HCT116 (cell line): ENCODE measurements around the gene PAX8. TPM values are rescaled to one million over a fixed set of nuclear protein-coding genes. Genes with fewer than 3 reads are reported as not detected.

ENCODE experiments used
- ATAC-seq: fragments of 200-7000 bp; cut with Tn5 transposase; 2 replicates; pipeline ENCODE4 v1.9.1; 2020; ENCODE audit warnings: mild to moderate bottlenecking, moderate library complexity
- BruUV-seq: library from RNA; stranded (reverse); fragments of 400-500 nt; replicated peaks from 2 replicates; lab custom pipeline; 2021; lab: Mats Ljungman, UMichigan
- CTCF ChIA-PET: fragments of 300-600 bp; sonication (Branson Sonifier 250); formaldehyde crosslinking; loops from one replicate; lab custom pipeline; 2021; ENCODE audit warnings: antibody characterized with exemption; lab: Charles Lee
- POLR2A ChIA-PET: fragments of 300-600, 350-600 bp; sonication (Branson Sonifier 250); formaldehyde crosslinking; loops from one replicate; lab custom pipeline; 2021; ENCODE audit warnings: antibody characterized with exemption; lab: Charles Lee
- RAD21 ChIA-PET, 2 experiments: fragments of 300-600 bp; sonication (Branson Sonifier 250); formaldehyde crosslinking; loops; one replicate each; lab custom pipeline; 2023; ENCODE audit warnings: low total read pairs in 2 of 2; ENCODE audit not compliant: uncharacterized antibody in 2 of 2, unreplicated experiment in 2 of 2, low non-redundant PET in 1 of 2; lab: Charles Lee
- DNase-seq: peaks from one replicate; pipeline ENCODE4 v3.0.0-alpha.2; 2010; ENCODE audit warnings: low read depth, low spot score
- H2AFZ ChIP-seq: fragments of 200-600 bp; shearing (Covaris generic), sonication (generic); 2 replicates; pipeline ENCODE4 v1.6.1; 2017; ENCODE audit warnings: low read depth, mixed run types, mixed read lengths, antibody characterized with exemption, low read length; ENCODE audit not compliant: poor library complexity, severe bottlenecking
- H3K27ac ChIP-seq: 2 replicates; pipeline ENCODE4 v1.5.1; 2012; ENCODE audit warnings: low read depth, low read length
- H3K27me3 ChIP-seq: fragments of 200-600 bp; sonication (generic); 2 replicates; pipeline ENCODE4 v1.6.1; 2016; ENCODE audit warnings: mixed run types, low read length, mixed read lengths; ENCODE audit not compliant: insufficient read depth
- H3K36me3 ChIP-seq, 2 experiments: fragments of 200-500 bp in 1 of 2; fragments of 200-600 bp in 1 of 2; sonication (Bioruptor generic) in 1 of 2; sonication (generic) in 1 of 2; 2 replicates each; pipeline versions ENCODE4 v1.5.1 to v1.6.1; 2014 to 2016; ENCODE audit warnings: low read length in 2 of 2, inconsistent platforms in 1 of 2, mixed read lengths in 1 of 2, mixed run types in 1 of 2; ENCODE audit not compliant: insufficient read depth in 2 of 2, control insufficient read depth in 1 of 2
- H3K4me1 ChIP-seq, 2 experiments: fragments of 200-600 bp in 1 of 2; sonication (generic) in 1 of 2; 2 replicates each; pipeline versions ENCODE4 v1.5.1 to v1.6.1; 2012 to 2017; ENCODE audit warnings: low read length in 2 of 2, inconsistent platforms in 1 of 2, mild to moderate bottlenecking in 1 of 2, mixed read lengths in 1 of 2, mixed run types in 1 of 2, moderate library complexity in 1 of 2; ENCODE audit not compliant: insufficient read depth in 2 of 2, control insufficient read depth in 1 of 2
- H3K4me2 ChIP-seq: fragments of 200-600 bp; sonication (generic); 2 replicates; pipeline ENCODE4 v1.6.1; 2017; ENCODE audit warnings: mixed run types, low read length, mixed read lengths
- H3K4me3 ChIP-seq, 2 experiments: fragments of 200-600 bp in 1 of 2; sonication (generic) in 1 of 2; replicated peaks in 1 of 2; 2 replicates each; pipeline ENCODE4 v1.5.1; 2011 to 2016; ENCODE audit warnings: low read length in 2 of 2, control low read depth in 1 of 2, low read depth in 1 of 2, mild to moderate bottlenecking in 1 of 2, mixed read lengths in 1 of 2, mixed run types in 1 of 2
- H3K79me2 ChIP-seq: fragments of 200-600 bp; sonication (generic); 2 replicates; pipeline ENCODE4 v1.6.1; 2017; ENCODE audit warnings: mild to moderate bottlenecking, mixed run types, low read length, moderate library complexity, mixed read lengths; ENCODE audit not compliant: insufficient read depth
- H3K9ac ChIP-seq: fragments of 200-600 bp; sonication (generic); 2 replicates; pipeline ENCODE4 v1.6.1; 2016; ENCODE audit warnings: low read length, mixed read lengths
- H3K9me2 ChIP-seq: fragments of 200-600 bp; sonication (generic), shearing (Covaris generic); 2 replicates; pipeline ENCODE4 v1.6.1; 2017; ENCODE audit warnings: mixed run types, mild to moderate bottlenecking, moderate library complexity; ENCODE audit not compliant: insufficient read depth
- H3K9me3 ChIP-seq, 2 experiments: fragments of 200-500 bp in 1 of 2; fragments of 200-600 bp in 1 of 2; sonication (Bioruptor generic) in 1 of 2; sonication (generic) in 1 of 2; 2 replicates each; pipeline ENCODE4 v1.6.1; 2014 to 2017; ENCODE audit warnings: low read length in 2 of 2, mixed read lengths in 2 of 2, inconsistent platforms in 1 of 2, low read depth in 1 of 2, mild to moderate bottlenecking in 1 of 2, mixed run types in 1 of 2, moderate library complexity in 1 of 2; ENCODE audit not compliant: control insufficient read depth in 1 of 2, insufficient read depth in 1 of 2
- H4K20me1 ChIP-seq: fragments of 200-600 bp; sonication (generic), shearing (Covaris generic); 2 replicates; pipeline ENCODE4 v1.6.1; 2017; ENCODE audit warnings: mixed run types, mild to moderate bottlenecking, moderate library complexity; ENCODE audit not compliant: insufficient read depth
- CBX3 ChIP-seq: IDR thresholded peaks from 2 replicates; pipeline ENCODE4 v1.6.1; 2012; ENCODE audit warnings: low read depth
- CEBPB ChIP-seq: IDR thresholded peaks from 2 replicates; pipeline ENCODE4 v1.6.1; 2012; ENCODE audit warnings: low read depth
- EGR1 ChIP-seq: IDR thresholded peaks from 2 replicates; pipeline ENCODE4 v1.6.1; 2012; ENCODE audit warnings: low read depth
- EZH2 ChIP-seq: fragments of 200-600 bp; sonication (generic); IDR thresholded peaks from 2 replicates; pipeline ENCODE4 v1.6.1; 2017; ENCODE audit warnings: antibody characterized with exemption, mixed run types
- FOSL1 ChIP-seq: IDR thresholded peaks from 2 replicates; pipeline ENCODE4 v1.6.1; 2012; ENCODE audit warnings: low read depth
- MAX ChIP-seq: IDR thresholded peaks from 2 replicates; pipeline ENCODE4 v1.6.1; 2012
- ZBTB33 ChIP-seq: IDR thresholded peaks from 2 replicates; pipeline ENCODE4 v1.6.1; 2011; ENCODE audit warnings: mild to moderate bottlenecking, low read length, moderate library complexity; ENCODE audit not compliant: insufficient replicate concordance; ENCODE audit errors: extremely low read depth
- intact Hi-C: fragments of 100-400 bp; cut with micrococcal nuclease; formaldehyde crosslinking; loops from 2 replicates; pipeline ENCODE4 v1.10.0; 2022
- total RNA-seq: library from RNA; stranded (reverse); gene quantifications from one replicate; pipeline ENCODE4 v1.2.1, GENCODE V29; 2021; ENCODE audit not compliant: unreplicated experiment
- TF ChIP-seq, protein P1 (sequence below): IDR thresholded peaks from 2 replicates; pipeline ENCODE4 v1.6.1; 2012; ENCODE audit warnings: low read depth

Gene PAX8
- total RNA-seq, 1 experiment from 2014 or later: 4.4 TPM

GRCh38 chr2:113227698-113228097, 51.0 kb downstream of the PAX8 start:
- CTCF ChIA-PET: no interaction called here
- Histone ChIP-seq H3K27ac (no peak overlapping the region), H3K9me2 (peaks cover 4% of the 10 kb centered on the region; the same call in 1 of the 2 replicates), H3K27me3 (no peaks in the 10 kb centered on the region), H3K4me3 (no peak overlapping the region), H2AFZ (no peak overlapping the region), H3K36me3 (no peaks in the 10 kb centered on the region), H3K4me2 (no peak overlapping the region), H3K4me1 (no peaks in the 10 kb centered on the region; a peak in 1 of 4 replicates), H4K20me1 (no peaks in the 10 kb centered on the region), H3K79me2 (no peaks in the 10 kb centered on the region), H3K9me3 (no peaks in the 10 kb centered on the region), H3K9ac (no peak overlapping the region)
- RAD21 ChIA-PET: no interaction called here
- DNase-seq (no peak), ATAC-seq (no peak)
- intact Hi-C loops: no loop called here
- POLR2A ChIA-PET: no interaction called here
- no TSS peak for BruUV-seq
- TF ChIP-seq MAX (no peak), CBX3 (no peak), EZH2 (no peak), EGR1 (no peak), FOSL1 (no peak), CEBPB (no peak), ZBTB33 (no peak)
- TF ChIP-seq, protein P1, sequence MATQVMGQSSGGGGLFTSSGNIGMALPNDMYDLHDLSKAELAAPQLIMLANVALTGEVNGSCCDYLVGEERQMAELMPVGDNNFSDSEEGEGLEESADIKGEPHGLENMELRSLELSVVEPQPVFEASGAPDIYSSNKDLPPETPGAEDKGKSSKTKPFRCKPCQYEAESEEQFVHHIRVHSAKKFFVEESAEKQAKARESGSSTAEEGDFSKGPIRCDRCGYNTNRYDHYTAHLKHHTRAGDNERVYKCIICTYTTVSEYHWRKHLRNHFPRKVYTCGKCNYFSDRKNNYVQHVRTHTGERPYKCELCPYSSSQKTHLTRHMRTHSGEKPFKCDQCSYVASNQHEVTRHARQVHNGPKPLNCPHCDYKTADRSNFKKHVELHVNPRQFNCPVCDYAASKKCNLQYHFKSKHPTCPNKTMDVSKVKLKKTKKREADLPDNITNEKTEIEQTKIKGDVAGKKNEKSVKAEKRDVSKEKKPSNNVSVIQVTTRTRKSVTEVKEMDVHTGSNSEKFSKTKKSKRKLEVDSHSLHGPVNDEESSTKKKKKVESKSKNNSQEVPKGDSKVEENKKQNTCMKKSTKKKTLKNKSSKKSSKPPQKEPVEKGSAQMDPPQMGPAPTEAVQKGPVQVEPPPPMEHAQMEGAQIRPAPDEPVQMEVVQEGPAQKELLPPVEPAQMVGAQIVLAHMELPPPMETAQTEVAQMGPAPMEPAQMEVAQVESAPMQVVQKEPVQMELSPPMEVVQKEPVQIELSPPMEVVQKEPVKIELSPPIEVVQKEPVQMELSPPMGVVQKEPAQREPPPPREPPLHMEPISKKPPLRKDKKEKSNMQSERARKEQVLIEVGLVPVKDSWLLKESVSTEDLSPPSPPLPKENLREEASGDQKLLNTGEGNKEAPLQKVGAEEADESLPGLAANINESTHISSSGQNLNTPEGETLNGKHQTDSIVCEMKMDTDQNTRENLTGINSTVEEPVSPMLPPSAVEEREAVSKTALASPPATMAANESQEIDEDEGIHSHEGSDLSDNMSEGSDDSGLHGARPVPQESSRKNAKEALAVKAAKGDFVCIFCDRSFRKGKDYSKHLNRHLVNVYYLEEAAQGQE: no peak
